Neural progenitor cell (in vitro differentiated cells): ENCODE results near the gene DCAF10. TPM values are rescaled to one million over a fixed set of nuclear protein-coding genes. Genes with fewer than 3 reads are reported as not detected.

Source experiments
- DNase-seq: peaks from one replicate; pipeline ENCODE4 v3.0.0-alpha.2; 2016; ENCODE audit warnings: low spot score
- H2AFZ ChIP-seq: fragments of 200-600 bp; sonication (generic); replicated peaks from 2 replicates; pipeline ENCODE4 v1.6.1; 2016; ENCODE audit warnings: antibody characterized with exemption
- H3F3A ChIP-seq: fragments of 200-600 bp; sonication (generic); 2 replicates; pipeline ENCODE4 v1.6.1; 2016; ENCODE audit warnings: antibody characterized with exemption, low read depth
- H3K27ac ChIP-seq: fragments of 200-600 bp; sonication (generic); 2 replicates; pipeline ENCODE4 v1.5.1; 2016; ENCODE audit warnings: mild to moderate bottlenecking
- H3K27me3 ChIP-seq: fragments of 200-600 bp; sonication (generic); 2 replicates; pipeline ENCODE4 v1.6.1; 2016; ENCODE audit warnings: mild to moderate bottlenecking, moderate library complexity
- H3K36me3 ChIP-seq: fragments of 200-600 bp; sonication (generic); 2 replicates; pipeline ENCODE4 v1.5.1; 2016
- H3K4me1 ChIP-seq: fragments of 200-600 bp; sonication (generic); 2 replicates; pipeline ENCODE4 v1.6.1; 2016; ENCODE audit warnings: mixed run types
- H3K4me2 ChIP-seq: fragments of 200-600 bp; sonication (generic); 2 replicates; pipeline ENCODE4 v1.6.1; 2016
- H3K4me3 ChIP-seq: fragments of 200-600 bp; sonication (generic); 2 replicates; pipeline ENCODE4 v1.5.1; 2016
- H3K79me2 ChIP-seq: fragments of 200-600 bp; sonication (generic); 2 replicates; pipeline ENCODE4 v1.6.1; 2016; ENCODE audit warnings: low read depth
- H3K9ac ChIP-seq: fragments of 200-600 bp; sonication (generic); 2 replicates; pipeline ENCODE4 v1.6.1; 2016
- H3K9me3 ChIP-seq: fragments of 200-600 bp; sonication (generic); 2 replicates; pipeline ENCODE4 v1.5.1; 2016; ENCODE audit warnings: low read depth
- H4K20me1 ChIP-seq: fragments of 200-600 bp; sonication (generic); 2 replicates; pipeline ENCODE4 v1.6.1; 2016; ENCODE audit warnings: low read depth
- H3K27ac Mint-ChIP-seq: 3 replicates; pipeline ENCODE4 v1.8.0; 2021; ENCODE audit warnings: mixed read lengths
- H3K27me3 Mint-ChIP-seq: 2 replicates; pipeline ENCODE4 v1.8.0; 2022; ENCODE audit warnings: low read depth, mild to moderate bottlenecking, inconsistent platforms, moderate library complexity, mixed read lengths; ENCODE audit not compliant: insufficient read depth
- H3K36me3 Mint-ChIP-seq: 3 replicates; pipeline ENCODE4 v1.8.0; 2021; ENCODE audit warnings: mixed read lengths
- H3K4me1 Mint-ChIP-seq: 3 replicates; pipeline ENCODE4 v1.8.0; 2021; ENCODE audit warnings: mixed read lengths
- H3K4me3 Mint-ChIP-seq: 3 replicates; pipeline ENCODE4 v1.8.0; 2021; ENCODE audit warnings: mild to moderate bottlenecking, moderate library complexity, mixed read lengths
- H3K9me3 Mint-ChIP-seq: 3 replicates; pipeline ENCODE4 v1.8.0; 2020; ENCODE audit warnings: mixed read lengths
- CTCF ChIP-seq: fragments of 200-600 bp; sonication (generic); IDR thresholded peaks from 2 replicates; pipeline ENCODE4 v1.5.1; 2017; ENCODE audit warnings: antibody characterized with exemption, mild to moderate bottlenecking
- EZH2 ChIP-seq: fragments of 200-600 bp; sonication (generic); IDR thresholded peaks from 2 replicates; pipeline ENCODE4 v1.6.1; 2017; ENCODE audit warnings: antibody characterized with exemption, mild to moderate bottlenecking, moderate library complexity
- EZH2phosphoT487 ChIP-seq: fragments of 200-600 bp; sonication (generic); IDR thresholded peaks from 2 replicates; pipeline ENCODE4 v1.6.1; 2017; ENCODE audit warnings: antibody characterized with exemption
- total RNA-seq: library from RNA; depleted of rRNA; stranded (reverse); fragments of >200 nt; gene quantifications from 2 replicates; pipeline ENCODE4 v1.2.3, GENCODE V29; 2015; ENCODE audit warnings: low replicate concordance

The DCAF10 gene
- total RNA-seq, 1 donor from 2014 or later, result 15.8 TPM

- no peak overlapping the region for H2AFZ ChIP-seq
- H3K4me3 Mint-ChIP-seq, result no peak overlapping the region
- H4K20me1 ChIP-seq, result no peaks in the 10 kb centered on the region
- peaks cover 12% of the 10 kb centered on the region for H3K36me3 ChIP-seq
- no peaks in the 10 kb centered on the region for H3K79me2 ChIP-seq
- H3K27me3 Mint-ChIP-seq, result no peaks in the 10 kb centered on the region
- H3K36me3 Mint-ChIP-seq, result peaks cover 40% of the 10 kb centered on the region
- H3K27ac ChIP-seq, result no peak overlapping the region
- H3K4me1 ChIP-seq, result no peaks in the 10 kb centered on the region
- no peaks in the 10 kb centered on the region for H3F3A ChIP-seq
- no peak overlapping the region for H3K4me2 ChIP-seq
- no peak for DNase-seq
- no peaks in the 10 kb centered on the region for H3K9me3 Mint-ChIP-seq
- TF ChIP-seq EZH2phosphoT487 (no peak), EZH2 (no peak), CTCF (no peak)
- H3K4me3 ChIP-seq, result no peak overlapping the region
- no peak overlapping the region for H3K9ac ChIP-seq
- H3K27ac Mint-ChIP-seq, result no peak overlapping the region
- no peaks in the 10 kb centered on the region for H3K9me3 ChIP-seq
- H3K4me1 Mint-ChIP-seq, result no peaks in the 10 kb centered on the region
- H3K27me3 ChIP-seq, result no peaks in the 10 kb centered on the region
These were observed 91.5 kb downstream of the DCAF10 start for GRCh38 chr9:37892063-37892462.

GRCh38 chr9:37897665-37898064 is 97.1 kb downstream of the DCAF10 start:
- H4K20me1 ChIP-seq, result peaks cover 14% of the 10 kb centered on the region
- DNase-seq, result no peak
- Mint-ChIP-seq H3K27ac (no peak overlapping the region), H3K27me3 (no peaks in the 10 kb centered on the region), H3K36me3 (peaks cover 28% of the 10 kb centered on the region), H3K9me3 (no peaks in the 10 kb centered on the region), H3K4me1 (peaks cover 5% of the 10 kb centered on the region), H3K4me3 (no peak overlapping the region)
- no peaks in the 10 kb centered on the region for H3K27me3 ChIP-seq
- TF ChIP-seq EZH2phosphoT487, result no peak
- TF ChIP-seq EZH2, result no peak
- TF ChIP-seq CTCF, result no peak
- H3K36me3 ChIP-seq, result peaks cover 16% of the 10 kb centered on the region
- H3F3A ChIP-seq, result no peaks in the 10 kb centered on the region
- no peak overlapping the region for H3K4me3 ChIP-seq
- H3K27ac ChIP-seq, result no peak overlapping the region
- no peak overlapping the region for H3K4me2 ChIP-seq
- peaks cover 4% of the 10 kb centered on the region for H3K4me1 ChIP-seq
- no peaks in the 10 kb centered on the region for H3K9me3 ChIP-seq
- H3K9ac ChIP-seq, result no peak overlapping the region
- H2AFZ ChIP-seq, result no peak overlapping the region
- peaks cover 16% of the 10 kb centered on the region for H3K79me2 ChIP-seq

GRCh38 chr9:37899041-37899440 is 98.4 kb downstream of the DCAF10 start:
- no peaks in the 10 kb centered on the region for H3F3A ChIP-seq
- no peaks in the 10 kb centered on the region for H3K9me3 ChIP-seq
- no peak for TF ChIP-seq EZH2phosphoT487
- TF ChIP-seq CTCF, result no peak
- no peak for TF ChIP-seq EZH2
- H3K4me1 ChIP-seq, result peaks cover 6% of the 10 kb centered on the region
- no peak overlapping the region for H3K4me3 Mint-ChIP-seq
- peaks cover 16% of the 10 kb centered on the region for H3K36me3 ChIP-seq
- DNase-seq, result no peak
- H3K9me3 Mint-ChIP-seq, result no peaks in the 10 kb centered on the region
- peaks cover 2% of the 10 kb centered on the region for H3K27me3 Mint-ChIP-seq
- no peak overlapping the region for H3K9ac ChIP-seq
- H2AFZ ChIP-seq, result no peak overlapping the region
- peaks cover 20% of the 10 kb centered on the region for H3K36me3 Mint-ChIP-seq
- H3K27ac ChIP-seq, result no peak overlapping the region
- H3K4me2 ChIP-seq, result no peak overlapping the region
- H3K4me3 ChIP-seq, result no peak overlapping the region
- H3K4me1 Mint-ChIP-seq, result peaks cover 9% of the 10 kb centered on the region
- H3K79me2 ChIP-seq, result peaks cover 25% of the 10 kb centered on the region
- H4K20me1 ChIP-seq, result peaks cover 22% of the 10 kb centered on the region
- no peak overlapping the region for H3K27ac Mint-ChIP-seq
- no peaks in the 10 kb centered on the region for H3K27me3 ChIP-seq
